Measurements from ENCODE around the gene MAP4K4. TPM values are rescaled to one million over a fixed set of nuclear protein-coding genes. Genes with fewer than 3 reads are reported as not detected.

The MAP4K4 gene
- total RNA-seq, 1 experiment from 2014 or later = 132 TPM

- no peak overlapping the region for H2BK20ac ChIP-seq (ENCODE audit: low read depth, low read length, poor library complexity, severe bottlenecking)
- H3K4me1 Mint-ChIP-seq = peaks cover 9 to 14% of the 10 kb centered on the region in 2 experiments
- H4K20me1 ChIP-seq (ENCODE audit: control insufficient read depth, insufficient read depth, insufficient read length) = no peaks in the 10 kb centered on the region
- H3K23ac ChIP-seq (ENCODE audit: insufficient read length, low read depth, low read length) = no peak overlapping the region
- no peaks in the 10 kb centered on the region for H3K79me1 ChIP-seq (ENCODE audit: insufficient read depth, low read depth, low read length, poor library complexity, severe bottlenecking)
- no peaks in the 10 kb centered on the region for H3K27me3 ChIP-seq (ENCODE audit: insufficient read depth, low read length)
- no peak overlapping the region for H3K9ac ChIP-seq (ENCODE audit: extremely low read depth, insufficient read length, low read length)
- no peak overlapping the region for H3K56ac ChIP-seq (ENCODE audit: insufficient read length, low read depth, low read length)
- no peaks in the 10 kb centered on the region for H3K27me3 Mint-ChIP-seq (ENCODE audit: low read depth)
- no peak overlapping the region for H2BK5ac ChIP-seq (ENCODE audit: insufficient read length, low read length)
- H2AFZ ChIP-seq (ENCODE audit: low read length) = no peak overlapping the region
- WGBS (ENCODE audit: extremely low coverage, insufficient read length, low lambda C conversion rate) = 73% methylated on average over 2 of the region's 4 CpGs
- H3K4ac ChIP-seq (ENCODE audit: low read depth, low read length) = no peak overlapping the region
- H3K18ac ChIP-seq (ENCODE audit: insufficient read length, low read depth, low read length) = no peak overlapping the region
- H2BK12ac ChIP-seq (ENCODE audit: insufficient read length, low read depth, low read length) = no peak overlapping the region
- H3K27ac Mint-ChIP-seq = no peak overlapping the region
- H2AK5ac ChIP-seq (ENCODE audit: insufficient read length, low read length) = no peak overlapping the region
- H3T11ph ChIP-seq (ENCODE audit: low read length) = no peak overlapping the region
- H3K27ac ChIP-seq (ENCODE audit: insufficient read length, low read depth, low read length) = no peak overlapping the region
- no peak overlapping the region for H3K4me2 ChIP-seq (ENCODE audit: insufficient read depth, insufficient read length, low read length)
- H3K36me3 Mint-ChIP-seq (ENCODE audit: insufficient read depth in 1 of 3, low read depth in 3 of 3) = peaks cover 32 to 68% (median 68%) of the 10 kb centered on the region in 3 experiments
- no peak for TF ChIP-seq CTCF (conservative IDR thresholded peaks at IDR 0.05)
- H4K5ac ChIP-seq (ENCODE audit: insufficient read length, low read depth, low read length) = no peak overlapping the region
- no peak overlapping the region for H3K14ac ChIP-seq (ENCODE audit: insufficient read depth, low read length)
- H2BK120ac ChIP-seq (ENCODE audit: low read depth, low read length, poor library complexity, severe bottlenecking) = no peak overlapping the region
- no peaks in the 10 kb centered on the region for H3K4me1 ChIP-seq (ENCODE audit: insufficient read depth, low read length)
- H3K79me2 ChIP-seq (ENCODE audit: insufficient read depth, low read length) = no peaks in the 10 kb centered on the region
- H4K8ac ChIP-seq (replicated peaks; ENCODE audit: insufficient read length, low read depth, low read length) = no peak overlapping the region
- no peaks in the 10 kb centered on the region for H3K9me3 ChIP-seq (ENCODE audit: control insufficient read depth, low read depth, low read length)
- H3K4me3 Mint-ChIP-seq = no peak overlapping the region
- no peak for DNase-seq
- H3K9me3 Mint-ChIP-seq = no peaks in the 10 kb centered on the region
- no peak overlapping the region for H4K91ac ChIP-seq (ENCODE audit: insufficient read length, low read depth, low read length)
- no peaks in the 10 kb centered on the region for H3K23me2 ChIP-seq (ENCODE audit: insufficient read length, low read depth, low read length, poor library complexity, severe bottlenecking)
- no peak overlapping the region for H2BK15ac ChIP-seq (ENCODE audit: low read depth, low read length)
These were observed 136.5 kb downstream of the MAP4K4 start for GRCh38 chr2:101833890-101834523.

Measured in H9 (cell line).